Stimulated activated CD4-positive, alpha-beta T cell treated with anti-CD3 and anti-CD28 coated beads, TNF-alpha, amount 100 ng/mL, for 24 hours (primary cell): ENCODE data around the gene XPO6.
"Not testable (repeated sequence)": the region's sequence is repeated elsewhere in the genome, so short reads cannot be mapped to it uniquely, and the experiment has no call there.

Source experiments
- DNase-seq, 3 experiments: peaks; one replicate each; pipeline ENCODE4 v3.0.0-alpha.2; 2020; ENCODE audit warnings: low read depth in 3 of 3

XPO6 gene

GRCh38 chr16:28211758-28212531, at the start of gene XPO6:
TSS of gene XPO6 (minus strand) at chr16:28211965. CDS start at chr16:28211368, 597 bp downstream.
- peak; percentile 99 for DNase-seq

- no peak for DNase-seq
Observed at GRCh38 chr16:28260193-28260592, 48.4 kb upstream of the XPO6 start.

GRCh38 chr16:28259781-28260150, 48.0 kb upstream of the XPO6 start:
- no peak for DNase-seq

GRCh38 chr16:28259091-28259780, 47.5 kb upstream of the XPO6 start:
- DNase-seq = no peak

GRCh38 chr16:28258567-28258966, 46.8 kb upstream of the XPO6 start:
- no peak for DNase-seq

- no peak for DNase-seq
Observed at GRCh38 chr16:28257256-28257655, 45.5 kb upstream of the XPO6 start.

GRCh38 chr16:28255838-28256237, 44.1 kb upstream of the XPO6 start:
- DNase-seq = no peak

GRCh38 chr16:28254158-28254557, 42.4 kb upstream of the XPO6 start:
- DNase-seq = no peak

GRCh38 chr16:28250999-28251398, 39.2 kb upstream of the XPO6 start:
- DNase-seq = no peak

- not testable (repeated sequence) for DNase-seq
Observed at GRCh38 chr16:28249483-28249882, 37.7 kb upstream of the XPO6 start.

GRCh38 chr16:28241924-28242323, 30.2 kb upstream of the XPO6 start:
- no peak for DNase-seq

- DNase-seq = no peak
Observed at GRCh38 chr16:28237754-28238357, 26.1 kb upstream of the XPO6 start.

GRCh38 chr16:28231763-28232162, 20.0 kb upstream of the XPO6 start:
- DNase-seq = no peak

- DNase-seq = not testable (repeated sequence)
Observed at GRCh38 chr16:28223909-28224308, 12.1 kb upstream of the XPO6 start.

GRCh38 chr16:28219777-28220176, 8.0 kb upstream of the XPO6 start:
- DNase-seq = not testable (repeated sequence)

GRCh38 chr16:28219282-28219681, 7.5 kb upstream of the XPO6 start:
- DNase-seq = no peak

GRCh38 chr16:28218109-28218508, 6.3 kb upstream of the XPO6 start:
- DNase-seq = peak in 2 of 3 experiments; percentile 46 to 51

- no peak for DNase-seq
Observed at GRCh38 chr16:28217326-28217725, 5.6 kb upstream of the XPO6 start.

GRCh38 chr16:28213396-28213795, 1.6 kb upstream of the XPO6 start:
- no peak for DNase-seq

GRCh38 chr16:28212532-28212873, 738 bp upstream of the XPO6 start:
- DNase-seq = no peak

- DNase-seq = peak; percentile 41 to 71 (median 56)
Observed at GRCh38 chr16:28210979-28211588, 681 bp downstream of the XPO6 start.

- DNase-seq = no peak
Observed at GRCh38 chr16:28210264-28210663, 1.5 kb downstream of the XPO6 start.

- no peak for DNase-seq
Observed at GRCh38 chr16:28208824-28209223, 2.9 kb downstream of the XPO6 start.
